Activated naive CD4-positive, alpha-beta T cell treated with anti-CD3 and anti-CD28 coated beads, Interleukin-2, amount 50 U/mL, for 24 hours (primary cell): Measurements from ENCODE around the gene SLAIN2.
"Not testable (repeated sequence)": the region's sequence is repeated elsewhere in the genome, so short reads cannot be mapped to it uniquely, and the experiment has no call there.

Source experiments
- H3K27ac Mint-ChIP-seq: one replicate; pipeline ENCODE4 v1.8.0; 2021; ENCODE audit warnings: mild to moderate bottlenecking, mixed read lengths
- H3K27me3 Mint-ChIP-seq: one replicate; pipeline ENCODE4 v1.8.0; 2021; ENCODE audit warnings: mixed read lengths
- H3K36me3 Mint-ChIP-seq: one replicate; pipeline ENCODE4 v1.8.0; 2021; ENCODE audit warnings: mixed read lengths
- H3K4me1 Mint-ChIP-seq: one replicate; pipeline ENCODE4 v1.8.0; 2021; ENCODE audit warnings: mixed read lengths
- H3K4me3 Mint-ChIP-seq: one replicate; pipeline ENCODE4 v1.8.0; 2021; ENCODE audit warnings: mild to moderate bottlenecking, mixed read lengths
- H3K9me3 Mint-ChIP-seq: one replicate; pipeline ENCODE4 v1.8.0; 2021; ENCODE audit warnings: mixed read lengths

Gene SLAIN2

DNA sequence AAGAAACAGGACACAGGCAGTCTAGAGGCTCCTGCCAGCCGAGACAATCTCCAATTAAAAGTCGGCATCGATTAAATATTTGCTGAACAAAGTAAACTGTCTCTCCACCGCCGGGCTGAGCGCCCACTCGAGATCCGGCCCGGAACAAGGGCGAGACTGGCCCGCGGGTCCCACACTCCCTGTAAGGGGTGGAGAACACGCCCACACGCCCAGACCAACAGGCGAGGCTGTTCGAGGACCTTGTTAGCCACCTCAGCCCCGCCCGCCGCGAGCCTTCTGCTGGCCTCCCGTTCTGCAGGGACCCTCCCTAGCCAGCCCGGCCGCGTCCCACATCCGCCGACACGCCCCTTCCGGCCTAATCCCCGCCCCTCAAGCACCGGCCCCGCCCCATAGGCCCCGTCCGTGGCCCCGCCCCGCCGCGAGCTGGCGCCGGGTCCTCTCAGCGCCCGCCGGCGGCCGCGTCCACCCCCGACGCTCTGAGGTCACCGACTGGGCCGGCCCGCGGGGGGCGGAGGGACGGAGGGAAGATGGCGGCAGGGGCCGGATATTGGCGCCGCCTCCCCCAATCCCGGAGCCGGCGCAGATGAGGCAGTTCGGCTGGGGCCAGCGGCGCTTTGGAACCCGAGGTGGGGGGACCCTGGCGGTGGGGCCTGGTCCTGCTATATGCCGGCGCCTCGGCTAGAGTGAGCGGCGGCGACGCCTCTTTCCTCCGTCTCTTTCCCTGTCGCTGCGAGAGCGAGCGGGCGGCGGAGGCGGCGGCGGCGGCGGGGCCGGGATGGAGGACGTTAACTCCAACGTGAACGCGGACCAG lies at the start of gene SLAIN2:
Gene SLAIN2, plus strand, starts transcription at position 565 of the 811 bp plus-strand sequence. Its CDS starts 211 bp downstream, at position 776.
- no peaks in the 10 kb centered on the region for H3K27me3 Mint-ChIP-seq
- H3K27ac Mint-ChIP-seq: peak within 1 kb of the TSS; percentile 100
- peak within 1 kb of the TSS; percentile 99 for H3K4me3 Mint-ChIP-seq
- peaks cover 3% of the 10 kb centered on the region for H3K36me3 Mint-ChIP-seq
- H3K4me1 Mint-ChIP-seq: peaks cover 71% of the 10 kb centered on the region
- no peaks in the 10 kb centered on the region for H3K9me3 Mint-ChIP-seq

DNA sequence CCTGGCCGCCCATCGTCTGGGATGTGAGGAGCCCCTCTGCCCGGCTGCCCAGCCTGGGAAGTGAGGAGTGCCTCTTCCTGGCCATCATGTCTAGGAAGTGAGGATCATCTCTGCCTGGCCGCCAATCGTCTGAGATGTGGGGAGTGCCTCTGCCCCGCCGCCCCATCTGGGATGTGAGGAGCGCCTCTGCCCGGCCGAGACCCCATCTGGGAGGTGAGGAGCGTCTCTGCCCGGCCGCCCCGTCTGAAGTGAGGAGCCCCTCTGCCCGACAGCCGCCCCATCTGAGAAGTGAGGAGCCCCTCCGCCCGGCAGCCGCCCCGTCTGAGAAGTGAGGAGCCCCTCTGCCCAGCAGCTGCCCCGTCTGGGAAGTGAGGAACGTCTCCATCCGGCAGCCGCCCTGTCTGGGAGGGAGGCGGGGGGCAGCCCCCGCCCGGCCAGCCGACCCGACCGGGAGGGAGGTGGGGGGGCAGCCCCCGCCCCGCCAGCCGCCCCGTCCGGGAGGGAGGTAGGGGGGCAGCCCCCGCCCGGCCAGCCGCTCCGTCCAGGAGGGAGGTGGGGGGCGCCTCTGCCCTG lies 49.0 kb upstream of the SLAIN2 start:
- H3K4me1 Mint-ChIP-seq, H3K27ac Mint-ChIP-seq, H3K36me3 Mint-ChIP-seq, H3K27me3 Mint-ChIP-seq, H3K4me3 Mint-ChIP-seq, H3K9me3 Mint-ChIP-seq: not testable (repeated sequence)

DNA sequence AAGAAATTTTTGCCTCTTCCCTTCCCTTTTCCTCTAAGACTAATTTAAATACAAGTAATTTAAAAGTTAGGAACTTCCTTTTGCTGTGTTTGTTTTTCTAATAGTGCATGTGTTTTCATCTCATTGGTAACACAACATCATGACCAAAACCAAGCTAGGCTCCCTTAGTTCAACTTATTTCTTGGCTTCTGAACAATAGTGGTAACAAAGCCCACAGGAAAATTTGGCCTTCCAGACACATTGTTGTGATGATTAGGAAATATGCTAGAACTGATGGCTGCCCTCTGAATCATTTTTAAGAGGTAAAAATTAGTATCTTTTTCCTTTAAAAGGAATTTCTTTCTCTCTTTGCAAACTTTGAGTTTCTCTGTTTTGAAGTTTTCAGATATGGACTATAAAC lies 46.2 kb upstream of the SLAIN2 start:
- H3K4me1 Mint-ChIP-seq: no peaks in the 10 kb centered on the region
- peaks cover 3% of the 10 kb centered on the region for H3K27me3 Mint-ChIP-seq
- no peaks in the 10 kb centered on the region for H3K36me3 Mint-ChIP-seq

DNA sequence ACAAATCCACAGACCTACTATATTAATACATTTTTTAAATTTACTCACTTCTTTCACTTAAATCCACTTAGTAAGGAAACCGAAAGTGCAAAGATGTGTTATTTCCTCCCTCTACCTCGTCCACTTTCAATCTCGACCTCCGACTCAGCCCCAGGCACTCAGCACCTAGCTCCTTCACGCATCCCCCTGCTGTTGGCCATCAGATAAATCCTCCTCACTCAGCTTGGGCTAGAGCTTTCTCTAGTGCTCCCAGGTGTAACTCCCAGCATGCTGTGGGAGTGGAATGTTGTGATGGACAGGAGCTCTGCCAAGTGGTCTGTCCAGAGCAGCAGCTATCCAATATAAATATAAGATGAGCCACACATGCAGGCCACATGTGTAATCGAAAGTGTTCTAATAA lies 45.0 kb upstream of the SLAIN2 start:
- Mint-ChIP-seq H3K9me3 (no peaks in the 10 kb centered on the region), H3K4me1 (no peaks in the 10 kb centered on the region), H3K36me3 (no peaks in the 10 kb centered on the region), H3K4me3 (no peak overlapping the region), H3K27ac (no peak overlapping the region), H3K27me3 (peaks cover 4% of the 10 kb centered on the region)

More for the DNA sequence above, 46.2 kb upstream of the SLAIN2 start:
- Mint-ChIP-seq H3K27ac (no peak overlapping the region), H3K4me3 (no peak overlapping the region), H3K9me3 (no peaks in the 10 kb centered on the region)

DNA sequence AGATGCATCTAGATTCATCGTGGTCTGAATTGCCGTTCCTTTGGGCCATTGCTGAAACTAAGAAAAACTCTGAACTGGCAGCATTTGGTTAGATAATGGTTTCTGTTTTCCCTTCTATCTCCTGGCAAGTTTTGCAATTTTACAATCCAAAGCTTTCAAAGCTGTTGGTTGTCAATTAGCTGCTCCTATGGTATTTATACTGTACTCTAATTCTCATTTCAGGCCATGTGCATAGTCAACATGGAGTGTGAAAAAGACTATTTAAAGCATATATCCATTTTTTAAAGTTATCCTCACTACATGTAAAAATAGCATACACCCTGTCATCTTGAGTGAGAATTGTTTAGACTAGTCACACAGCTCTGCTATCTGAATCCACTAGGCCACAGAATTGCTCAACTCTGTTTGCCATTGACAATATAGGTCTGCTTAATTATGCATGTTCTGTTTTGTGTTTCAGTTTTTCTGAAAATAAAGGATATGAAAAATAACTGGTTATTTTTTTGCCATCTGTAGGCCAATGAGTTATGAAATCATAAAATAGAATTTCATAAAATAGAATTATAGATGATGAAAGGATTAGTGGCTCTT lies 44.0 kb upstream of the SLAIN2 start:
- no peaks in the 10 kb centered on the region for H3K4me1 Mint-ChIP-seq
- no peaks in the 10 kb centered on the region for H3K36me3 Mint-ChIP-seq
- no peak overlapping the region for H3K27ac Mint-ChIP-seq
- H3K9me3 Mint-ChIP-seq: no peaks in the 10 kb centered on the region
- no peak overlapping the region for H3K4me3 Mint-ChIP-seq
- peaks cover 5% of the 10 kb centered on the region for H3K27me3 Mint-ChIP-seq

DNA sequence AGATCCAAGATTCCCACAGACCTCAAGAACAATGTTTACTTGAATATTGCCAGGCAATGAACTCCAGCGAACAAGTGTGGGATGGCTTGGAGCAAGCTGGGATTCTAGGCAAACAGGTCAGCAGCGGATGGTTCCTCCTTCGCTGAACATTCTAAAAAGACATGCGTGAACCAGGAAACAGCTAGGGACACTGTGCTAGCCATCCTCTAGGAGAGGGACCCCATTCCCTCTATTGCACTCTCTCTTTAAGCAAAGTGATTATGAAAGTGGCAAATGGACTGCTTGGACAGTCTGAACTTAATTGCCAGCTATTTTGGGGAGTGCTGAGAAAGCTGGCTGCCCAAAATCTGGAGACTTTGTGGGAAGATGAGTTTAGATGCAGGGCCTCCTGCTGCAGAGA lies 41.8 kb upstream of the SLAIN2 start:
- H3K27me3 Mint-ChIP-seq: peaks cover 9% of the 10 kb centered on the region
- H3K4me1 Mint-ChIP-seq: no peaks in the 10 kb centered on the region
- no peaks in the 10 kb centered on the region for H3K36me3 Mint-ChIP-seq
- H3K9me3 Mint-ChIP-seq: no peaks in the 10 kb centered on the region
- H3K27ac Mint-ChIP-seq: no peak overlapping the region
- no peak overlapping the region for H3K4me3 Mint-ChIP-seq

DNA sequence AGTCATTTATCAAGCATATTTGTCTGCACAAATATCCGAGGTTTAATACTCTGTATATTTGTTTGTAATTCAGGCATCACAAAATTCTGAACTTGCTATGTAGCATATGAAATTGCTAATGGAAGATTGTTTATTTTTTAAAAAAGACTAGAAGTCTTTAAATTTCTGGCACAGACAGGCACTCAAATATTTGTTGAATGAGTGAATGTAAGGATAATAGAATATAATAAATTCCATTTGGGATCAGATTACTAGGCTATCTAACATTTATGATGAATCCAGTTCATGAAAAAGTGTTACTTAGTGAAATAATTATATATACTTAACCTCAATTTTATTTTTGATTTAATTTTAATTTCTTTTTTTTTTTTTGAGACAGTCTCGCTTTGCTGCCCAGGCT lies 41.3 kb upstream of the SLAIN2 start:
- Mint-ChIP-seq H3K36me3 (no peaks in the 10 kb centered on the region), H3K9me3 (no peaks in the 10 kb centered on the region), H3K4me3 (no peak overlapping the region), H3K4me1 (no peaks in the 10 kb centered on the region), H3K27ac (no peak overlapping the region), H3K27me3 (peaks cover 9% of the 10 kb centered on the region)

DNA sequence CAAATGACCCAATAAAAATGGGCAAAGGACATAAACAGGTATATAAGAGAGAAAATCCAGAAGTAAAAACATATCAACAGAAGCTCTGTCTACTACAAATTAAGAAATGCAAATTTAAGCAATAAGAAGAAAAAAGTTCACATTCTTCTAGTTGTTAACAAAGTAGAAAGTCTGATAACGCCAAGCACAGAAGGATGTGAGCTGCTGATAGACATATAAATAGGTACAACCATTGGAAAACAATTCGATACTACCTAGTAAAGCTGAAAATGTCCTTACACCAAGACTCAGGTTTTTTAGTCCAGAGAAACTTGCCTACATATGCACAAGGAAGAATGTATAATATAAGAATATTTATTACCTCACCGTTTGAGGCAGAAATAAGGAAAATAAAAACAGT lies 35.8 kb upstream of the SLAIN2 start:
- H3K4me3 Mint-ChIP-seq: no peak overlapping the region
- H3K27ac Mint-ChIP-seq: no peak overlapping the region
- H3K4me1 Mint-ChIP-seq: no peaks in the 10 kb centered on the region
- H3K9me3 Mint-ChIP-seq: no peaks in the 10 kb centered on the region
- H3K36me3 Mint-ChIP-seq: no peaks in the 10 kb centered on the region
- peaks cover 6% of the 10 kb centered on the region for H3K27me3 Mint-ChIP-seq

DNA sequence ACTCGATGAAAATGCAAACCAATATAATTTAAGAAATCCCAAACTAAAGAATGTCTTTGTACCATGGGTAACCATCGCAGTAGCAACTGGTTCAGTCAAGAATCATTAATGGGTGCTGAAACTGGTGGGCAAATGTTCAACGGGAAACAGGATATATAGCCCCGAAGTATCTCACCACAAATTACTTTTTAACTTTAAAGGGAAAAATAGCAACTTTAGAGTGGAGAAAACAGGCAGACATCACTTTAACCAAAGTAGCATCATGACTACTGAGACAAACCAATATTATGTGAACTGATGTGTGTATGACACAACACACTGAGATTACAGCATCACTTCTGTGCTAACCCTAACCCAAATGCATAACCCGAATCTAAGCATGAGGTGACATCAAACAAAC lies 33.8 kb upstream of the SLAIN2 start:
- Mint-ChIP-seq H3K27ac (no peak overlapping the region), H3K4me3 (no peak overlapping the region)

DNA sequence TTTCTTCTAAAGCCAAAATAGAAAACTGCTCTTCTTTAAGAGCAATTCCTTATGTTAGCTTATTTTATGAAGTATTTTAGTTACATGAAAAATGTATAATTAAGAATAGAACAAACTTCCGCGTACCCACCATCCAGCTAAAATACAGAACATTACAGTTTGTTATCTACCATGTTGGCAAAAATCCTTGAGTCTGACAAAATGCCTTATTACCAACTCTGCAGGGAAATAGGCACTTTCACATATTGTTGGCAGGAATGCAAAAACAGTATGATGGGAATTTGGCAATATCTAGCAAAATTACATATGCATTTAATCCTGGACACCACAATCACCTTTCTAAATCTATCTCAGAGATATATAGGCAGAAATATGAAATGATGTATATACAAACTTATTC lies 32.4 kb upstream of the SLAIN2 start:
- Mint-ChIP-seq H3K9me3 (no peaks in the 10 kb centered on the region), H3K27ac (no peak overlapping the region), H3K4me3 (no peak overlapping the region), H3K36me3 (no peaks in the 10 kb centered on the region), H3K4me1 (no peaks in the 10 kb centered on the region), H3K27me3 (no peaks in the 10 kb centered on the region)

More for the DNA sequence above, 33.8 kb upstream of the SLAIN2 start:
- Mint-ChIP-seq H3K9me3 (no peaks in the 10 kb centered on the region), H3K4me1 (no peaks in the 10 kb centered on the region), H3K36me3 (no peaks in the 10 kb centered on the region), H3K27me3 (peaks cover 3% of the 10 kb centered on the region)

DNA sequence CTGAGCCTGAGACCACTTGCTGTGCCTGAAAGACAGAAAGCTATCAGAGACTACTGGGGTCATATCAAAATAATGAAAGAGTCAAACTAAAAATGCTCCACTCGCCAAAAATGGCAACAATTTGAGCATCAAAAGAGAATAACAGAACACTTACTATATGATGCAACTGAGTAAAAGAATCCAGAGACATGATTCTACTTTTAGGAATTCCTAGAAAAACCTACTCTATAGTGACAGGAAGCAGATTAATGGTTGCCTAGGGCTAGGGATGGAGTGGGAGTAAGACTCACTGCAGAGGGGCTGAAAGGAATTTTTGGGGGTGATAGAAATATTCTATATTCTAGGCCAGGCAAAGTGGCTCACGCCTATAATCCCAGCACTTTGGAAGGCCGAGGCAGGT lies 29.4 kb upstream of the SLAIN2 start:
- H3K4me1 Mint-ChIP-seq: no peaks in the 10 kb centered on the region
- no peak overlapping the region for H3K27ac Mint-ChIP-seq
- H3K27me3 Mint-ChIP-seq: no peaks in the 10 kb centered on the region
- no peaks in the 10 kb centered on the region for H3K36me3 Mint-ChIP-seq
- no peak overlapping the region for H3K4me3 Mint-ChIP-seq
- no peaks in the 10 kb centered on the region for H3K9me3 Mint-ChIP-seq

DNA sequence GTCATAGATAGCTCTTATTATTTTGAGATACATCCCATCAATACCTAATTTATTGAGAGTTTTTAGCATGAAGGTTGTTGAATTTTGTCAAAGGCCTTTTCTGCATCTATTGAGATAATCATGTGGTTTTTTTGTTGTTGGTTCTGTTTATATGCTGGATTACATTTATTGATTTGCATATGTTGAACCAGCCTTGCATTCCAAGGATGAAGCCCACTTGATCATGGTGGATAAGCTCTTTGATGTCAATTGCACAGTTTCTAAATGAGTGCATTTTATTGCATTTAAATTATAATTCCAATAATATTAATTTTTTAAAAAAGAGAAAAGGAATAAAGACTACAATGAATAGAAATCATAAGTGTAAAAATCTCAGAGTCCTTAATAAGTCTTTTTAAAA lies 26.6 kb upstream of the SLAIN2 start:
- H3K4me1 Mint-ChIP-seq, H3K9me3 Mint-ChIP-seq: not testable (repeated sequence)

DNA sequence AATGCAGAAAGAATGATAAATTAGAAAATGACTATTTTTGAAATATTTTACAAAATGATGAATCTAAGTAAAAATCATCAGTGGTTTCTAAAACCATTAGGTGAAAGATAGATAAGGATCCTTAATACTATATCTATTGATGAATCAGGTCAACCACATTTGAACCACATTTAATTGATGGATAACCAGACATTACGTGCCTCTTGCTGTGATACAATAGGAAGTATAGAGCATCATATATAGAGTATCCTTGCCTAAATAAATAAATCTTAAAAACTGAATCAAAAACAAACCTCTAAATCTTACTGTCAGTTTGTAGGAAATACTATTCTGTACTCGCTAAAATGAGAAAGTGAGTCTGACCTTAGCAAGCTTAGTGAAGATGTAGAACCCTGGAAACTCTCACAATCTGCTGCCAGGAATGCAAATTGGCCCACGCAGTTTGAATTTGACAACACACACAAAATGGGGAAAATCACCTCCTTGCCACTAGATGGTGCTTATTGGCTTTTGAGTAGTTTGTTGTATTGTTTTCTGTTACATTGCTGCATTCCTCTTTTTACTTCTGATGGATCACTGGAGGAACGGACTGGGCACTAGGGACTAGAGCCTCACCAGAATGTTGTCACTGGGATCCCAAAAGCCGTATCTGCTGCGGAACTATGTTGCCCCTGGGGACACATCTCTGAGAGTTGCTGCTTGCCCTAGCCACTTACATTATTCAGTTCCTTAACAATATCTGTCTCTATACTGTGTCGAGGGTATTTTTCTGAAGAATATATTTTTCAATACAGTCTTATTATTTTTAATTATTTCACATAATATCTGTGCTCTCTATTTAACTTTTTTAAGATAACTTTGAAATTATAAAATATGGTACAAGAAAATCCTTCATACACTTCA lies 25.4 kb upstream of the SLAIN2 start:
- no peaks in the 10 kb centered on the region for H3K4me1 Mint-ChIP-seq
- no peaks in the 10 kb centered on the region for H3K9me3 Mint-ChIP-seq
- no peak overlapping the region for H3K27ac Mint-ChIP-seq
- no peaks in the 10 kb centered on the region for H3K27me3 Mint-ChIP-seq
- H3K36me3 Mint-ChIP-seq: no peaks in the 10 kb centered on the region
- H3K4me3 Mint-ChIP-seq: no peak overlapping the region

More for the DNA sequence above, 26.6 kb upstream of the SLAIN2 start:
- not testable (repeated sequence) for H3K27me3 Mint-ChIP-seq, H3K27ac Mint-ChIP-seq, H3K36me3 Mint-ChIP-seq, H3K4me3 Mint-ChIP-seq

DNA sequence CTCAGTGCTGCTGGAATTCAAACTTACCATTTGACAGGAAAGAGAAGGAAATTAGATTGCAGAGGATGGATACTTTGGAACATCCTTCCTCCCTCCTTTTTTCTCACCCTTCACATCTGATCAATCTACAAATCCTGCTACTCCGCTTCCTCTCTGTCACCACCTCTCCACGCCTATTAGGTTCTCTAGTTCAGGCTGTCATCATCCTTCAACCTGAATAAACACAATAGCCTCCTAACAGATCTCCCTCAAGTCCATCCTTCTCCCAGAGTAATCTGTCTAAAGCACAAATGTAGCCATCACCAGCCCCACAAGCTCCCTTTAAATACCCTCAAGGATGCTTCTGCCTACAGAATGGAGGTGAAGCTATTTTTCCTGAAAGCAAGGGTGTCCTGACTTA lies 20.0 kb upstream of the SLAIN2 start:
- Mint-ChIP-seq H3K4me3 (no peak overlapping the region), H3K27ac (no peak overlapping the region), H3K9me3 (no peaks in the 10 kb centered on the region), H3K27me3 (no peaks in the 10 kb centered on the region), H3K4me1 (no peaks in the 10 kb centered on the region), H3K36me3 (no peaks in the 10 kb centered on the region)

DNA sequence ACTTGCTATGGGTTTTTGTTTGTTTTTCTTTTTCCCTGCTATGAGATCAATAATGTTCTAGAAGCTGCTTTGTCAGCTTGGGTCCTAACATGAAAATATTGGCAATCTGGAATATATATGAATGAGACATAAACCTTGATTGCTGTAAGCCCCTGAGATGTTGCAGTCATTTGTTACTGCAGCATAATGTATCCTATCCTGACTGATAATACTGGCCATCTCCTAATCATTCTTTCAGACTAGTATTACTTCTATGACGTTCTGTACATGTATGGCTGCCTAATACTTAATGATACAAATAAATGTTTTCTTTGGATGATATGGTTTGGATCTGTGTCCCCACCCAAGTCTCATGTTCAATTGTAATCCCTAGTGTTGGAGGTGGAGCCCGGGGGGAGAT lies 19.3 kb upstream of the SLAIN2 start:
- Mint-ChIP-seq H3K4me3 (no peak overlapping the region), H3K27me3 (no peaks in the 10 kb centered on the region), H3K36me3 (no peaks in the 10 kb centered on the region), H3K4me1 (no peaks in the 10 kb centered on the region), H3K27ac (no peak overlapping the region), H3K9me3 (no peaks in the 10 kb centered on the region)
